ENCODE measurements around the gene PAGE2B.

- TF ChIP-seq CTCF (IDR thresholded peaks at IDR 0.05): no peak
- no peak for TF ChIP-seq EZH2 (IDR thresholded peaks at IDR 0.05)
Observed at GRCh38 chrX:55030271-55031205, 44.3 kb upstream of the PAGE2B start, which contains the start of gene ALAS2.

All from neural progenitor cell (in vitro differentiated cells).